ENCODE results near the gene POLR1E.
"Not testable (repeated sequence)": the region's sequence is repeated elsewhere in the genome, so short reads cannot be mapped to it uniquely, and the experiment has no call there.

Gene POLR1E

DNA sequence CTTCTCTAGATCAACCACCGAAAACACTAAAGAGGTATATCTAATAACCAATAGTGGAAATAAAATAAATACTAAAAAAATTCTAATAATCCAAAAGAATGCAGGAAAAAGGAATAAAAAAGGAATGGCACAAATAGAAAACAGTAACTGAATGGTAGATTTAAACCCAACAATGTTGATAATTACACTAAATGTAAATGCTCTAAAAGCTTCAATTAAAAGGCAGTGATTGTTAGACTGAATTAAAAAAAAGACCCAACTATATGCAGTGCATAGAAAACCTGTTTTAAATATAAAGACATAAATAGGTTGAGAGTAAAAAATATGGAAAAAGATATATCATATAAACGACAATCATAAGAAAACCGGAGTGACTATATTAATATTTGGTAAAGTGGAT, 11.3 kb upstream of the POLR1E start:
- TF ChIP-seq, protein P1, sequence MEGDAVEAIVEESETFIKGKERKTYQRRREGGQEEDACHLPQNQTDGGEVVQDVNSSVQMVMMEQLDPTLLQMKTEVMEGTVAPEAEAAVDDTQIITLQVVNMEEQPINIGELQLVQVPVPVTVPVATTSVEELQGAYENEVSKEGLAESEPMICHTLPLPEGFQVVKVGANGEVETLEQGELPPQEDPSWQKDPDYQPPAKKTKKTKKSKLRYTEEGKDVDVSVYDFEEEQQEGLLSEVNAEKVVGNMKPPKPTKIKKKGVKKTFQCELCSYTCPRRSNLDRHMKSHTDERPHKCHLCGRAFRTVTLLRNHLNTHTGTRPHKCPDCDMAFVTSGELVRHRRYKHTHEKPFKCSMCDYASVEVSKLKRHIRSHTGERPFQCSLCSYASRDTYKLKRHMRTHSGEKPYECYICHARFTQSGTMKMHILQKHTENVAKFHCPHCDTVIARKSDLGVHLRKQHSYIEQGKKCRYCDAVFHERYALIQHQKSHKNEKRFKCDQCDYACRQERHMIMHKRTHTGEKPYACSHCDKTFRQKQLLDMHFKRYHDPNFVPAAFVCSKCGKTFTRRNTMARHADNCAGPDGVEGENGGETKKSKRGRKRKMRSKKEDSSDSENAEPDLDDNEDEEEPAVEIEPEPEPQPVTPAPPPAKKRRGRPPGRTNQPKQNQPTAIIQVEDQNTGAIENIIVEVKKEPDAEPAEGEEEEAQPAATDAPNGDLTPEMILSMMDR (conservative IDR thresholded peaks at IDR 0.05; ENCODE audit: low read depth, low read length), result no peak
- DNase-seq (ENCODE audit: low read depth), result no peak

DNA sequence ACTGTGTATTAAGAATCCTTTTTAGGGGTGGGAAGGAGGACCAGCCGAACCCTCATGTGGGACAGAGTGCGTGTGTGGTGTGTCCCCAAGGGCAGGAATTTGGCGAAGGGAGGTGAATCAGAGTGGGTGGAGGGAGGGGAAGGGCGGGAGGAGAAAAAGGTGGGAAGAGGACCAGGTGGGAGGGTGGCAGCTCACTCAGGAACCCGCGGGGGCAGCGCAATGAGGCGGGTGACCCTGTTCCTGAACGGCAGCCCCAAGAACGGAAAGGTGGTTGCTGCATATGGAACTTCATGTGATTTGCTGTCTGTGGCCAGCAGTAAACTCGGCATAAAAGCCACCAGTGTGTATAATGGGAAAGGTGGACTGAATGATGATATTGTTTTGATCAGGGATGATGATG, 8.8 kb upstream of the POLR1E start:
- no peak for DNase-seq (ENCODE audit: low read depth)
- no peak overlapping the region for H3K4me3 ChIP-seq (ENCODE audit: low read depth, low read length)
- TF ChIP-seq, protein P1 (conservative IDR thresholded peaks at IDR 0.05; ENCODE audit: low read depth, low read length), result no peak

More for the DNA sequence above, 11.3 kb upstream of the POLR1E start:
- H3K4me3 ChIP-seq (ENCODE audit: low read depth, low read length), result no peak overlapping the region

DNA sequence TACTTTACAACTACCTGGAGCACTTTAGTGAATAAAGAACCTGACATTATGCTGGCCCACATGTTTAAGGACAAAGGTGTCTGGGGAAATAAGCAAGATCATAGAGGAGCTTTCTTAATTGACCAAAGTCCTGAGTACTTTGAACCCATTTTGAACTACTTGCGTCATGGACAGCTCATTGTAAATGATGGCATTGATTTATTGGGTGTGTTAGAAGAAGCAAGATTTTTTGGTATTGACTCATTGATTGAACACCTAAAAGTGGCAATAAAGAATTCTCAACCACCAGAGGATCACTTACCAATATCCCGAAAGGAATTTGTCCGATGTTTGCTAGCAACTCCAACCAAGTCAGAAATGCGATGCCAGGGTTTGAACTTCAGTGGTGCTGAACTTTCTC, 8.3 kb upstream of the POLR1E start:
- H3K4me3 ChIP-seq (ENCODE audit: low read depth, low read length); DNase-seq (ENCODE audit: low read depth): not testable (repeated sequence)

DNA sequence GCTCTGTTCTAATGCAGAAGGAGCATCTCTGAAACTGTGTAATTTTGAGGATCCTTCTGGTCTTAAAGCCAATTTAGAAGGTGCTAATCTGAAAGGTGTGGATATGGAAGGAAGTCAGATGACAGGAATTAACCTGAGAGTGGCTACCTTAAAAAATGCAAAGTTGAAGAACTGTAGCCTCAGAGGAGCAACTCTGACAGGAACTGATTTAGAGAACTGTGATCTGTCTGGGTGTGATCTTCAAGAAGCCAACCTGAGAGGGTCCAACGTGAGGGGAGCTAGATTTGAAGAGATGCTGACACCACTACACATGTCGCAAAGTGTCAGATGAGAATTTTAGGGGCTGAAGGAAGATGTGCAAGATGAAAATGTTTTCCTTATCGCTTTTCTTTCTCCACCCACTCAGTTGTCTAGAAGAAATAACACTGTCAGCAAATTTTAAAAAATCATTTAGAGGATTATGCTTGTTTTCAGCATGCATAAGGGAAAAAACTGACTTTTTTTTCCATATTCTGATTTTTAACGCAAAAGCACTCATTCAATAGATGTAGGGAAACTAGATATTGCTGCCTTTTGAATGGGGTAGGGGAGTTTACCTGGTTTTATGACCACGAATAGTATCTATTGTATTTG, 7.6 kb upstream of the POLR1E start:
- not testable (repeated sequence) for DNase-seq (ENCODE audit: low read depth); H3K4me3 ChIP-seq (ENCODE audit: low read depth, low read length)

DNA sequence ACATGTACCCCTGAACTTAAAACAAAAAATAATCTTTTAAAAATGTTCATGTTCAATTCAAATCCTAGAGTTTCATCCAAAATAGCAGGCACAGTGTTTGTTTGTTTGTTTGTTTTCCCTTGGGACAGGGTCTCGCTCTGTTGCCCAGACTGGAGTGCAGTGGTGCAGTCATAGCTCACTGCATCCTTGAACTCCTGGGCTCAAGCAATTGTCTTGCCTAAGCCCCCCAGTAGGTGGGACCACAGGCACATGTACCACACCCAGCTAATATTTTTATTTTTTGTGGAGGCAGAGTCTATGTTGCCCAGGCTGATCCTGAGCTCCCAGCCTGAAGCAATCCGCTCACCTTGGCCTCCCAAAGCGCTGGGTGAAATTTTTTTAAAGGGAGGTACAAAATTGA, 5.0 kb upstream of the POLR1E start:
- no peak for DNase-seq (ENCODE audit: low read depth)
- TF ChIP-seq, protein P1 (conservative IDR thresholded peaks at IDR 0.05; ENCODE audit: low read depth, low read length), result peak; percentile 4
- no peak overlapping the region for H3K4me3 ChIP-seq (ENCODE audit: low read depth, low read length)

DNA sequence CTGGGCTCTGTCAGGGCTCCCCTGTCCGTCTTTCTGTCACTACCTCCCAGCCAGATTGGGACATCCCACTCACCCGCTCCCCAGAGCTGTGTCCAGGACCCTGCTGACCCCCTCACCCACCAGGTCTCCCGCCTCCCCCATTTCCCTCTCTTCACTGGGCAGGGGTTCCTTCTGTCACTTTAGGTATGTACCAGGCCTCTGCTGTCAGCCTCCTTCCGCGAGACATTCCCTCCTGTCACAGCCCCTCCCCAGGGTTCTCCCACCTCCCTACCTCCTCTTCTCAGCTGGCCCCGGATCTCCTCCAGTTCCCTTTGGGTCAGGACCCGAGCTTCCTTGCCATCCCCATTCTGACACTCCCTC, 488 bp downstream of the POLR1E start:
- TF ChIP-seq, protein P1 (conservative IDR thresholded peaks at IDR 0.05; ENCODE audit: low read depth, low read length), result no peak
- DNase-seq (ENCODE audit: low read depth), result no peak
- peak overlapping the region; percentile 67 for H3K4me3 ChIP-seq (ENCODE audit: low read depth, low read length)

DNA sequence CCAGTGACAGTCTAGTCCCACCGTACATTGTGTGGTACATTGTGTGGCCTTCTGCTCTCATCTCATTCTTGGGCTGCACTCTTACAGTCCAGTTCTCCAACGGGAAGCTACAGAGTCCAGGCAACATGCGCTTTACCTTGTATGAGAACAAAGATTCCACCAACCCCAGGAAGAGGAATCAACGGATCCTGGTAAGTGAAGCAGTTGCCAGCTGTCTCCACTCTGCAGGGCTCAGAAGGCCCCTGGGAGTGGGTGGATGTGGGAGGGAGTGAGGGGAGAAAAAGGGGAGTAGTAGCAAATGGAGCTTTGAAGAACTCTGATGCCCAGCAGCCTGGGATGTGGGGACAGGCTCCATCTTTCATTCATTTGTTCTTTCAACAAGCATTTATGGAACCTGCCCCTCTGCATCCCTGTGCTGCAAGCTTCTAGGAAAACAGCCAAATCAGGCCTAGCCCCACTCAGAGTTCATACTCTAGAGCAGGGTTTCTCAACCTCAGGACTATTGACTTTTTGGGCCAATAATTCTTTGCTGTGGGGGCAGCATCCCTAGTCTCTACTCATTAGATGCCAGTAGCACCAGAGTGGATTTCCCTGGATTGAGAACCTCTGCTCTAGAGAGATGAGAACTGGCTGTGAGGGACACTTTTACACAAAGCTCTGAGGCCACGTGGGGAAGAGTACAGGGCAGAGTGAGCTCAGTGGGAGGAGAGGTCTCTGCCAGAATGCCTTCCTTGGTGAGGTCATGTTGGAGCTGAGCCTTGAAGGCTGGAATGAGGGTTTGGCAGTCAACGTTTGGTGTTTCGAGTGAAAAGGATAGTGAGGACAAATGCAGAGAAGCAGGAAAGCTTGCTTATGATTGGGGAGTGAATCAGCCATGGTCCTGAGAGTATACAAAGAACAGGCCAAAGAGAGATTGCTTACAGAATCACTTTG, 1.1 kb downstream of the POLR1E start:
- H3K4me3 ChIP-seq (ENCODE audit: low read depth, low read length), result peak overlapping the region; percentile 67
- TF ChIP-seq, protein P1 (conservative IDR thresholded peaks at IDR 0.05; ENCODE audit: low read depth, low read length), result no peak
- peak; percentile 94 for DNase-seq (ENCODE audit: low read depth)

DNA sequence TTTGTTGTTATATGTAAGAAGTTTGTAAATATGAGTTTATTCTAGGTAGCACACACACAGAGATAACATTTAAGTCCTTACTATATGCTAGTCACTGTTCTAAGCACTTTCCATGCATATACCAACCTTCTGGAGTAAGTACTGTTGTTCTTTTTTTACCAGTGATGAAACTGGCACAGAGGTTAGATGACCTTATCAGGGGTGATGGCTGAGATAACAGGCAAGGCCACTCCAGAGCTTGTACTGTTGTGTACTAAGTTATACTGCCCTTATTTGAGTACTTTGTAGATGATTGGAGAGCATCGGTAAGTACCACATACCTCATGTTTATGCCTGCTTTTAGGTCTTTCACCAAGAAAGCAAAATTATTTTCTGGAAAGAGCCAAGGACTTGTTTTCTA, 6.2 kb downstream of the POLR1E start:
- TF ChIP-seq, protein P1 (conservative IDR thresholded peaks at IDR 0.05; ENCODE audit: low read depth, low read length), result no peak
- H3K4me3 ChIP-seq (ENCODE audit: low read depth, low read length), result no peak overlapping the region
- no peak for DNase-seq (ENCODE audit: low read depth)
